Liver (tissue), 9 donors: Measurements from ENCODE around the gene ASB12. TPM values are rescaled to one million over a fixed set of nuclear protein-coding genes. Genes with fewer than 3 reads are reported as not detected.
A peak's percentile ranks its signal among the peaks of the same experiment; 100 is the strongest.

Source experiments
- DNase-seq: peaks from one replicate; pipeline ENCODE4 v3.0.0-alpha.2; 2017; ENCODE audit warnings: low spot score
- H3K27ac ChIP-seq, 2 donors: one replicate each; pipeline ENCODE4 v1.7.0; 2013; ENCODE audit warnings: inconsistent platforms in 2 of 2, low read length in 2 of 2, control low read depth in 1 of 2, low read depth in 1 of 2, mild to moderate bottlenecking in 1 of 2
- H3K27me3 ChIP-seq, 4 donors: one replicate each; pipeline versions ENCODE4 v1.6.1 to v1.7.0; 2013; ENCODE audit warnings: low read length in 3 of 4, inconsistent platforms in 1 of 4, mild to moderate bottlenecking in 1 of 4, moderate library complexity in 1 of 4; ENCODE audit not compliant: control insufficient read depth in 4 of 4, insufficient read depth in 4 of 4
- H3K36me3 ChIP-seq, 4 donors: one replicate each; pipeline versions ENCODE4 v1.6.1 to v1.7.0; 2013; ENCODE audit warnings: low read length in 3 of 4, mild to moderate bottlenecking in 3 of 4, low read depth in 1 of 4, moderate library complexity in 1 of 4; ENCODE audit not compliant: control insufficient read depth in 4 of 4, insufficient read depth in 3 of 4
- H3K4me1 ChIP-seq, 4 donors: one replicate each; pipeline versions ENCODE4 v1.6.1 to v1.7.0; 2013; ENCODE audit warnings: low read length in 3 of 4, mild to moderate bottlenecking in 3 of 4, moderate library complexity in 1 of 4; ENCODE audit not compliant: control insufficient read depth in 4 of 4, insufficient read depth in 4 of 4
- H3K4me3 ChIP-seq, 3 donors: one replicate each; pipeline versions ENCODE4 v1.6.1 to v1.7.0; 2013; ENCODE audit warnings: low read length in 3 of 3, control low read depth in 1 of 3, low read depth in 1 of 3, mild to moderate bottlenecking in 1 of 3
- H3K9ac ChIP-seq, 2 donors: one replicate each; pipeline ENCODE4 v1.7.0; 2013; ENCODE audit warnings: low read length in 2 of 2, mild to moderate bottlenecking in 2 of 2, moderate library complexity in 2 of 2, control low read depth in 1 of 2, low read depth in 1 of 2
- H3K9me3 ChIP-seq, 4 donors: one replicate each; pipeline versions ENCODE4 v1.6.1 to v1.7.0; 2013; ENCODE audit warnings: low read length in 3 of 4; ENCODE audit not compliant: control insufficient read depth in 4 of 4
- ATF3 ChIP-seq: IDR thresholded peaks from 2 replicates; pipeline ENCODE4 v1.6.1; 2016; ENCODE audit warnings: antibody characterized with exemption
- CTCF ChIP-seq: fragments of 150-350 bp; IDR thresholded peaks from 2 replicates; pipeline ENCODE4 v1.5.1; 2017; ENCODE audit warnings: improper control_type of control experiment, low read depth, low read length; ENCODE audit not compliant: missing input control
- EGR1 ChIP-seq, 2 donors: IDR thresholded peaks; 2 replicates each; pipeline ENCODE4 v1.6.1; 2016 to 2018; ENCODE audit warnings: antibody characterized with exemption in 2 of 2, low read depth in 2 of 2
- FOXA1 ChIP-seq: IDR thresholded peaks from 2 replicates; pipeline ENCODE4 v1.6.1; 2016; ENCODE audit warnings: antibody characterized with exemption
- FOXA2 ChIP-seq: IDR thresholded peaks from 2 replicates; pipeline ENCODE4 v1.6.1; 2016; ENCODE audit warnings: antibody characterized with exemption
- GABPA ChIP-seq, 2 donors: IDR thresholded peaks in 1 of 2; conservative IDR thresholded peaks in 1 of 2; 2 replicates each; pipeline ENCODE4 v1.6.1; 2016; ENCODE audit warnings: antibody characterized with exemption in 2 of 2, mild to moderate bottlenecking in 1 of 2, moderate library complexity in 1 of 2
- HNF4A ChIP-seq, 2 donors: conservative IDR thresholded peaks; 2 replicates each; pipeline ENCODE4 v1.6.1; 2016; ENCODE audit warnings: antibody characterized with exemption in 2 of 2, mild to moderate bottlenecking in 2 of 2
- HNF4G ChIP-seq: IDR thresholded peaks from 2 replicates; pipeline ENCODE4 v1.6.1; 2016; ENCODE audit warnings: antibody characterized with exemption
- JUND ChIP-seq, 2 donors: IDR thresholded peaks; 2 replicates each; pipeline ENCODE4 v1.6.1; 2016; ENCODE audit warnings: antibody characterized with exemption in 2 of 2
- NR2F2 ChIP-seq: IDR thresholded peaks from 2 replicates; pipeline ENCODE4 v1.6.1; 2016; ENCODE audit warnings: antibody characterized with exemption
- RAD21 ChIP-seq, 2 donors: IDR thresholded peaks; 2 replicates each; pipeline ENCODE4 v1.6.1; 2016; ENCODE audit warnings: antibody characterized with exemption in 2 of 2, mild to moderate bottlenecking in 2 of 2
- REST ChIP-seq: IDR thresholded peaks from 2 replicates; pipeline ENCODE4 v1.6.1; 2016; ENCODE audit warnings: antibody characterized with exemption, mild to moderate bottlenecking
- SP1 ChIP-seq: IDR thresholded peaks from 2 replicates; pipeline ENCODE4 v1.6.1; 2018; ENCODE audit warnings: antibody characterized with exemption, mild to moderate bottlenecking
- TAF1 ChIP-seq: conservative IDR thresholded peaks from 2 replicates; pipeline ENCODE4 v1.6.1; 2016; ENCODE audit warnings: antibody characterized with exemption, mild to moderate bottlenecking
- YY1 ChIP-seq: IDR thresholded peaks from 2 replicates; pipeline ENCODE4 v1.6.1; 2016; ENCODE audit warnings: antibody characterized with exemption, mild to moderate bottlenecking
- ZBTB33 ChIP-seq: IDR thresholded peaks from 2 replicates; pipeline ENCODE4 v1.6.1; 2016; ENCODE audit warnings: antibody characterized with exemption
- WGBS: extraction: QIAGEN DNeasy Blood & Tissue Kit; methylation state at CpG from one replicate; pipeline ENCODE4 v1.1.7; 2013; 5-methylcytosine and 5-hydroxymethylcytosine counted together
- polyA plus RNA-seq, 2 donors: library from polyadenylated mRNA; stranded (reverse) in 1 of 2; unstranded in 1 of 2; fragments of 200-250 nt in 1 of 2; fragments of >200 nt in 1 of 2; fragmentation: Nextera tagmentation in 1 of 2; extraction: Ambion mirVana in 1 of 2; gene quantifications; one replicate each; pipeline versions ENCODE4 v1.2.1 to v1.2.3, GENCODE V29; 2013 to 2015
- total RNA-seq, 2 donors: library from RNA; depleted of rRNA; stranded (reverse); fragments of >200 nt; gene quantifications; one replicate each; pipeline ENCODE4 v1.2.3, GENCODE V29; 2014
- donor health status: healthy.
- donor health status: healthy.
- donor health status: healthy.
- donor health status: healthy.
- donor health status: healthy.

ASB12 gene
- total and polyA plus RNA-seq, 4 donors, result 0.03 TPM; not detected in 3

GRCh38 chrX:64205735-64206501 lies 24.5 kb downstream of the ASB12 start (continued):
- no peak for TF ChIP-seq GABPA (IDR thresholded peaks at IDR 0.05 in 1 of 2, conservative IDR thresholded peaks at IDR 0.05 in 1 of 2)
- TF ChIP-seq ATF3, result no peak
- TF ChIP-seq CTCF, result peak; percentile 1
- TF ChIP-seq RAD21 (IDR thresholded peaks at IDR 0.05), result peak in 1 of 2 donors; percentile 25
- TF ChIP-seq NR2F2, result no peak
- no peak for TF ChIP-seq HNF4G
- peak; percentile 42 for TF ChIP-seq YY1

- 4% methylated on average over 29 of the region's 29 CpGs for WGBS
- H3K36me3 ChIP-seq, result no peaks in the 10 kb centered on the region
- H3K27ac ChIP-seq, result peak within 1 kb of the TSS; percentile 91 to 96
- H3K27me3 ChIP-seq, result no peaks in the 10 kb centered on the region
- H3K4me1 ChIP-seq, result peaks cover 0 to 32% (median 20%) of the 10 kb centered on the region in 4 donors
- no peaks in the 10 kb centered on the region for H3K9me3 ChIP-seq
- H3K9ac ChIP-seq, result peak within 1 kb of the TSS; percentile 52 to 73
- H3K4me3 ChIP-seq, result peak within 1 kb of the TSS; percentile 67 to 82 (median 75)
- TF ChIP-seq CTCF (no peak), FOXA2 (no peak), ATF3 (no peak), HNF4G (no peak), GABPA (IDR thresholded peaks at IDR 0.05 in 1 of 2, conservative IDR thresholded peaks at IDR 0.05 in 1 of 2) (no peak), EGR1 (IDR thresholded peaks at IDR 0.05; ENCODE audit: low read depth in 2 of 2) (no peak), FOXA1 (no peak), NR2F2 (no peak), REST (no peak), TAF1 (no peak), JUND (IDR thresholded peaks at IDR 0.05) (no peak), SP1 (no peak), RAD21 (IDR thresholded peaks at IDR 0.05) (no peak), ZBTB33 (no peak), HNF4A (conservative IDR thresholded peaks at IDR 0.05) (no peak), YY1 (no peak)
- DNase-seq, result no peak
These were observed 25.0 kb downstream of the ASB12 start, which contains the start of gene AMER1 for GRCh38 chrX:64205441-64205734. Gene AMER1, minus strand, starts transcription at chrX:64205708. Its CDS starts 12,422 bp downstream, at chrX:64193286.
